ENCODE measurements around the gene RNF2. TPM values are rescaled to one million over a fixed set of nuclear protein-coding genes. Genes with fewer than 3 reads are reported as not detected.

RNF2 gene
- total and polyA plus RNA-seq, 4 donors = 2.9 to 17.3 (median 4.9) TPM

DNA sequence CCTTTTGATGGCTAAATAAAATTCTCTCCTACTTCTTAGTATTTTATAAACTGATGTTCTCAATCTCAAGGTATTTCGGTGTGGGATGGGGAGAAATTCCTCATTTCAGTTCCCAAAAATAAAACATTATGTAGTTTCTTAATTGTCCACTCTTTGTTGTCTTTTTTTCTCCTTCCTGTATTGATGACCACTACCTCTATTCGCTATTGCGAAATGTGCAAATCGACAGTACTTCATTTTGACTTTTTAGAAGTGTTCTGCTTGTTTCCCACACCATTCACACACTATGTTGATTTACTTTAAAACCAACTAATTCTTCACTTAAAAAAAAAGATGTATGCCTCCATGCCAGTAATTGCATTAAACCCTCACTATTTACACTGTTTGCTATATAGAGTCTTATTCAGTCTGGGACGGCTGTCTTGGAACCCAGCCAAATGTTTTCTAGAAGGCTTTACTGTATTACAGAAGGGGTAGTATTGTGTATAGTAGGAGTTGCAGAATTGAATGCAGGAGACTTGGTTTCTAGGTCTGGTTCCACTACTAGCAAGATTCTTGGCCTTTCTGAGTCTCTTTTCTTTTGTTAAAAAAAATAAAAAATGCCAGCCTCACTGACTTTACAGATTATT is 5.6 kb downstream of the RNF2 start:
- no peak overlapping the region for H3K4me3 ChIP-seq (ENCODE audit: low read depth in 1 of 3, low read length in 3 of 3)
- no peak for DNase-seq (ENCODE audit: low spot score)
- no peaks in the 10 kb centered on the region for H3K36me3 ChIP-seq (ENCODE audit: control insufficient read depth in 4 of 4, insufficient read depth in 3 of 4, low read depth in 1 of 4, low read length in 3 of 4)
- no peak overlapping the region for H3K9ac ChIP-seq (ENCODE audit: low read depth in 1 of 2, low read length in 2 of 2)
- H3K4me1 ChIP-seq (ENCODE audit: control insufficient read depth in 4 of 4, insufficient read depth in 4 of 4, low read length in 3 of 4) = peaks cover 3 to 16% (median 7%) of the 10 kb centered on the region in 4 donors
- WGBS = 65% methylated on average over 5 of the region's 5 CpGs
- no peak overlapping the region for H3K27ac ChIP-seq (ENCODE audit: low read depth in 1 of 2, low read length in 2 of 2)
- TF ChIP-seq JUND (IDR thresholded peaks at IDR 0.05) (no peak), HNF4A (conservative IDR thresholded peaks at IDR 0.05) (no peak), GABPA (IDR thresholded peaks at IDR 0.05 in 1 of 2, conservative IDR thresholded peaks at IDR 0.05 in 1 of 2) (no peak), SP1 (IDR thresholded peaks at IDR 0.05) (no peak), RAD21 (IDR thresholded peaks at IDR 0.05) (no peak), TAF1 (conservative IDR thresholded peaks at IDR 0.05) (no peak), HNF4G (IDR thresholded peaks at IDR 0.05) (no peak), FOXA1 (IDR thresholded peaks at IDR 0.05) (no peak), EGR1 (IDR thresholded peaks at IDR 0.05; ENCODE audit: low read depth in 2 of 2) (no peak), NR2F2 (IDR thresholded peaks at IDR 0.05) (no peak), FOXA2 (IDR thresholded peaks at IDR 0.05) (no peak)
- TF ChIP-seq, protein P1, sequence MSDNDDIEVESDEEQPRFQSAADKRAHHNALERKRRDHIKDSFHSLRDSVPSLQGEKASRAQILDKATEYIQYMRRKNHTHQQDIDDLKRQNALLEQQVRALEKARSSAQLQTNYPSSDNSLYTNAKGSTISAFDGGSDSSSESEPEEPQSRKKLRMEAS (IDR thresholded peaks at IDR 0.05) = no peak
- TF ChIP-seq, protein P2, sequence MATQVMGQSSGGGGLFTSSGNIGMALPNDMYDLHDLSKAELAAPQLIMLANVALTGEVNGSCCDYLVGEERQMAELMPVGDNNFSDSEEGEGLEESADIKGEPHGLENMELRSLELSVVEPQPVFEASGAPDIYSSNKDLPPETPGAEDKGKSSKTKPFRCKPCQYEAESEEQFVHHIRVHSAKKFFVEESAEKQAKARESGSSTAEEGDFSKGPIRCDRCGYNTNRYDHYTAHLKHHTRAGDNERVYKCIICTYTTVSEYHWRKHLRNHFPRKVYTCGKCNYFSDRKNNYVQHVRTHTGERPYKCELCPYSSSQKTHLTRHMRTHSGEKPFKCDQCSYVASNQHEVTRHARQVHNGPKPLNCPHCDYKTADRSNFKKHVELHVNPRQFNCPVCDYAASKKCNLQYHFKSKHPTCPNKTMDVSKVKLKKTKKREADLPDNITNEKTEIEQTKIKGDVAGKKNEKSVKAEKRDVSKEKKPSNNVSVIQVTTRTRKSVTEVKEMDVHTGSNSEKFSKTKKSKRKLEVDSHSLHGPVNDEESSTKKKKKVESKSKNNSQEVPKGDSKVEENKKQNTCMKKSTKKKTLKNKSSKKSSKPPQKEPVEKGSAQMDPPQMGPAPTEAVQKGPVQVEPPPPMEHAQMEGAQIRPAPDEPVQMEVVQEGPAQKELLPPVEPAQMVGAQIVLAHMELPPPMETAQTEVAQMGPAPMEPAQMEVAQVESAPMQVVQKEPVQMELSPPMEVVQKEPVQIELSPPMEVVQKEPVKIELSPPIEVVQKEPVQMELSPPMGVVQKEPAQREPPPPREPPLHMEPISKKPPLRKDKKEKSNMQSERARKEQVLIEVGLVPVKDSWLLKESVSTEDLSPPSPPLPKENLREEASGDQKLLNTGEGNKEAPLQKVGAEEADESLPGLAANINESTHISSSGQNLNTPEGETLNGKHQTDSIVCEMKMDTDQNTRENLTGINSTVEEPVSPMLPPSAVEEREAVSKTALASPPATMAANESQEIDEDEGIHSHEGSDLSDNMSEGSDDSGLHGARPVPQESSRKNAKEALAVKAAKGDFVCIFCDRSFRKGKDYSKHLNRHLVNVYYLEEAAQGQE (IDR thresholded peaks at IDR 0.05) = no peak
- TF ChIP-seq, protein P3, sequence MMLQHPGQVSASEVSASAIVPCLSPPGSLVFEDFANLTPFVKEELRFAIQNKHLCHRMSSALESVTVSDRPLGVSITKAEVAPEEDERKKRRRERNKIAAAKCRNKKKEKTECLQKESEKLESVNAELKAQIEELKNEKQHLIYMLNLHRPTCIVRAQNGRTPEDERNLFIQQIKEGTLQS (IDR thresholded peaks at IDR 0.05) = no peak
- TF ChIP-seq, protein P4, sequence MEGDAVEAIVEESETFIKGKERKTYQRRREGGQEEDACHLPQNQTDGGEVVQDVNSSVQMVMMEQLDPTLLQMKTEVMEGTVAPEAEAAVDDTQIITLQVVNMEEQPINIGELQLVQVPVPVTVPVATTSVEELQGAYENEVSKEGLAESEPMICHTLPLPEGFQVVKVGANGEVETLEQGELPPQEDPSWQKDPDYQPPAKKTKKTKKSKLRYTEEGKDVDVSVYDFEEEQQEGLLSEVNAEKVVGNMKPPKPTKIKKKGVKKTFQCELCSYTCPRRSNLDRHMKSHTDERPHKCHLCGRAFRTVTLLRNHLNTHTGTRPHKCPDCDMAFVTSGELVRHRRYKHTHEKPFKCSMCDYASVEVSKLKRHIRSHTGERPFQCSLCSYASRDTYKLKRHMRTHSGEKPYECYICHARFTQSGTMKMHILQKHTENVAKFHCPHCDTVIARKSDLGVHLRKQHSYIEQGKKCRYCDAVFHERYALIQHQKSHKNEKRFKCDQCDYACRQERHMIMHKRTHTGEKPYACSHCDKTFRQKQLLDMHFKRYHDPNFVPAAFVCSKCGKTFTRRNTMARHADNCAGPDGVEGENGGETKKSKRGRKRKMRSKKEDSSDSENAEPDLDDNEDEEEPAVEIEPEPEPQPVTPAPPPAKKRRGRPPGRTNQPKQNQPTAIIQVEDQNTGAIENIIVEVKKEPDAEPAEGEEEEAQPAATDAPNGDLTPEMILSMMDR (IDR thresholded peaks at IDR 0.05; ENCODE audit: low read depth, low read length, missing input control) = no peak
- TF ChIP-seq, protein P5, sequence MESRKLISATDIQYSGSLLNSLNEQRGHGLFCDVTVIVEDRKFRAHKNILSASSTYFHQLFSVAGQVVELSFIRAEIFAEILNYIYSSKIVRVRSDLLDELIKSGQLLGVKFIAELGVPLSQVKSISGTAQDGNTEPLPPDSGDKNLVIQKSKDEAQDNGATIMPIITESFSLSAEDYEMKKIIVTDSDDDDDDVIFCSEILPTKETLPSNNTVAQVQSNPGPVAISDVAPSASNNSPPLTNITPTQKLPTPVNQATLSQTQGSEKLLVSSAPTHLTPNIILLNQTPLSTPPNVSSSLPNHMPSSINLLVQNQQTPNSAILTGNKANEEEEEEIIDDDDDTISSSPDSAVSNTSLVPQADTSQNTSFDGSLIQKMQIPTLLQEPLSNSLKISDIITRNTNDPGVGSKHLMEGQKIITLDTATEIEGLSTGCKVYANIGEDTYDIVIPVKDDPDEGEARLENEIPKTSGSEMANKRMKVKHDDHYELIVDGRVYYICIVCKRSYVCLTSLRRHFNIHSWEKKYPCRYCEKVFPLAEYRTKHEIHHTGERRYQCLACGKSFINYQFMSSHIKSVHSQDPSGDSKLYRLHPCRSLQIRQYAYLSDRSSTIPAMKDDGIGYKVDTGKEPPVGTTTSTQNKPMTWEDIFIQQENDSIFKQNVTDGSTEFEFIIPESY (IDR thresholded peaks at IDR 0.05) = no peak
- H3K9me3 ChIP-seq (ENCODE audit: control insufficient read depth in 4 of 4, low read length in 3 of 4) = no peaks in the 10 kb centered on the region
- H3K27me3 ChIP-seq (ENCODE audit: control insufficient read depth in 4 of 4, insufficient read depth in 4 of 4, low read length in 3 of 4) = no peaks in the 10 kb centered on the region

Data from liver (tissue), 9 donors.